ENCODE data around the gene KLHL6. TPM values are rescaled to one million over a fixed set of nuclear protein-coding genes. Genes with fewer than 3 reads are reported as not detected.

KLHL6 gene
- total and polyA plus RNA-seq, 2 of the 13 experiments (the other 11 are each of a cell fraction or from before 2014, with no cell fraction given), result not detected

GRCh38 chr3:183464480-183464879 lies 91.0 kb downstream of the KLHL6 start (continued):
- TF ChIP-seq, protein P1, sequence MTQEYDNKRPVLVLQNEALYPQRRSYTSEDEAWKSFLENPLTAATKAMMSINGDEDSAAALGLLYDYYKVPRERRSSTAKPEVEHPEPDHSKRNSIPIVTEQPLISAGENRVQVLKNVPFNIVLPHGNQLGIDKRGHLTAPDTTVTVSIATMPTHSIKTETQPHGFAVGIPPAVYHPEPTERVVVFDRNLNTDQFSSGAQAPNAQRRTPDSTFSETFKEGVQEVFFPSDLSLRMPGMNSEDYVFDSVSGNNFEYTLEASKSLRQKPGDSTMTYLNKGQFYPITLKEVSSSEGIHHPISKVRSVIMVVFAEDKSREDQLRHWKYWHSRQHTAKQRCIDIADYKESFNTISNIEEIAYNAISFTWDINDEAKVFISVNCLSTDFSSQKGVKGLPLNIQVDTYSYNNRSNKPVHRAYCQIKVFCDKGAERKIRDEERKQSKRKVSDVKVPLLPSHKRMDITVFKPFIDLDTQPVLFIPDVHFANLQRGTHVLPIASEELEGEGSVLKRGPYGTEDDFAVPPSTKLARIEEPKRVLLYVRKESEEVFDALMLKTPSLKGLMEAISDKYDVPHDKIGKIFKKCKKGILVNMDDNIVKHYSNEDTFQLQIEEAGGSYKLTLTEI (CRISPR knock-in tag; conservative IDR thresholded peaks at IDR 0.05), result no peak
- TF ChIP-seq NR1H2 (CRISPR knock-in tag; IDR thresholded peaks at IDR 0.05; ENCODE audit: borderline replicate concordance, low read depth) (no peak), ZSCAN20 (CRISPR knock-in tag; IDR thresholded peaks at IDR 0.05; ENCODE audit: borderline replicate concordance) (0 out of 2 replicates have a peak, but pooled peaks have one; percentile 36), NFE2 (CRISPR knock-in tag; IDR thresholded peaks at IDR 0.05) (no peak), ZNF564 (CRISPR knock-in tag; IDR thresholded peaks at IDR 0.05) (no peak), ZNF44 (CRISPR knock-in tag; IDR thresholded peaks at IDR 0.05) (no peak), ZNF143 (CRISPR knock-in tag; IDR thresholded peaks at IDR 0.05) (no peak), HDAC2 (CRISPR knock-in tag; IDR thresholded peaks at IDR 0.05) (peak; percentile 91), ZNF746 (CRISPR knock-in tag; IDR thresholded peaks at IDR 0.05) (no peak), ZNF644 (CRISPR knock-in tag; IDR thresholded peaks at IDR 0.05; ENCODE audit: low read depth) (peak; percentile 67; the same call in 1 of the 2 replicates), U2AF1 (optimal IDR thresholded peaks at IDR 0.05; ENCODE audit: low read depth, low read length) (no peak), SOX13 (IDR thresholded peaks at IDR 0.05) (no peak), SOX13 (CRISPR knock-in tag; conservative IDR thresholded peaks at IDR 0.05 in 1 of 2, IDR thresholded peaks at IDR 0.05 in 1 of 2) (peak in 1 of 2 experiments; percentile 77; a peak in 2 of 4 replicates), SRY (CRISPR knock-in tag; IDR thresholded peaks at IDR 0.05) (no peak), RFXAP (CRISPR knock-in tag; IDR thresholded peaks at IDR 0.05; ENCODE audit: borderline replicate concordance) (peak; percentile 71; the same call in 1 of the 2 replicates), ZBTB21 (CRISPR knock-in tag; IDR thresholded peaks at IDR 0.05) (0 out of 2 replicates have a peak, but pooled peaks have one; percentile 41), ZNF563 (CRISPR knock-in tag; IDR thresholded peaks at IDR 0.05) (no peak), ZNF619 (CRISPR knock-in tag; IDR thresholded peaks at IDR 0.05) (no peak), MAF1 (CRISPR knock-in tag; IDR thresholded peaks at IDR 0.05; ENCODE audit: borderline replicate concordance) (0 out of 2 replicates have a peak, but pooled peaks have one; percentile 28), HMG20B (CRISPR knock-in tag; conservative IDR thresholded peaks at IDR 0.05) (0 out of 2 replicates have a peak, but pooled peaks have one; percentile 26), HOXD1 (CRISPR knock-in tag; IDR thresholded peaks at IDR 0.05) (peak; percentile 77; the same call in 1 of the 2 replicates), ARNTL (CRISPR knock-in tag; IDR thresholded peaks at IDR 0.05) (peak; percentile 60; the same call in 1 of the 2 replicates)
- TF ChIP-seq, protein P2, sequence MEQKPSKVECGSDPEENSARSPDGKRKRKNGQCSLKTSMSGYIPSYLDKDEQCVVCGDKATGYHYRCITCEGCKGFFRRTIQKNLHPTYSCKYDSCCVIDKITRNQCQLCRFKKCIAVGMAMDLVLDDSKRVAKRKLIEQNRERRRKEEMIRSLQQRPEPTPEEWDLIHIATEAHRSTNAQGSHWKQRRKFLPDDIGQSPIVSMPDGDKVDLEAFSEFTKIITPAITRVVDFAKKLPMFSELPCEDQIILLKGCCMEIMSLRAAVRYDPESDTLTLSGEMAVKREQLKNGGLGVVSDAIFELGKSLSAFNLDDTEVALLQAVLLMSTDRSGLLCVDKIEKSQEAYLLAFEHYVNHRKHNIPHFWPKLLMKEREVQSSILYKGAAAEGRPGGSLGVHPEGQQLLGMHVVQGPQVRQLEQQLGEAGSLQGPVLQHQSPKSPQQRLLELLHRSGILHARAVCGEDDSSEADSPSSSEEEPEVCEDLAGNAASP (CRISPR knock-in tag; IDR thresholded peaks at IDR 0.05; ENCODE audit: borderline replicate concordance), result peak; percentile 66; the same call in 1 of the 2 replicates
- TF ChIP-seq, protein P3, sequence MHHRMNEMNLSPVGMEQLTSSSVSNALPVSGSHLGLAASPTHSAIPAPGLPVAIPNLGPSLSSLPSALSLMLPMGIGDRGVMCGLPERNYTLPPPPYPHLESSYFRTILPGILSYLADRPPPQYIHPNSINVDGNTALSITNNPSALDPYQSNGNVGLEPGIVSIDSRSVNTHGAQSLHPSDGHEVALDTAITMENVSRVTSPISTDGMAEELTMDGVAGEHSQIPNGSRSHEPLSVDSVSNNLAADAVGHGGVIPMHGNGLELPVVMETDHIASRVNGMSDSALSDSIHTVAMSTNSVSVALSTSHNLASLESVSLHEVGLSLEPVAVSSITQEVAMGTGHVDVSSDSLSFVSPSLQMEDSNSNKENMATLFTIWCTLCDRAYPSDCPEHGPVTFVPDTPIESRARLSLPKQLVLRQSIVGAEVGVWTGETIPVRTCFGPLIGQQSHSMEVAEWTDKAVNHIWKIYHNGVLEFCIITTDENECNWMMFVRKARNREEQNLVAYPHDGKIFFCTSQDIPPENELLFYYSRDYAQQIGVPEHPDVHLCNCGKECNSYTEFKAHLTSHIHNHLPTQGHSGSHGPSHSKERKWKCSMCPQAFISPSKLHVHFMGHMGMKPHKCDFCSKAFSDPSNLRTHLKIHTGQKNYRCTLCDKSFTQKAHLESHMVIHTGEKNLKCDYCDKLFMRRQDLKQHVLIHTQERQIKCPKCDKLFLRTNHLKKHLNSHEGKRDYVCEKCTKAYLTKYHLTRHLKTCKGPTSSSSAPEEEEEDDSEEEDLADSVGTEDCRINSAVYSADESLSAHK (CRISPR knock-in tag; IDR thresholded peaks at IDR 0.05; ENCODE audit: borderline replicate concordance), result no peak

Measured in HepG2 (cell line).